ENCODE measurements around the gene FOXC1.

The FOXC1 gene

DNA sequence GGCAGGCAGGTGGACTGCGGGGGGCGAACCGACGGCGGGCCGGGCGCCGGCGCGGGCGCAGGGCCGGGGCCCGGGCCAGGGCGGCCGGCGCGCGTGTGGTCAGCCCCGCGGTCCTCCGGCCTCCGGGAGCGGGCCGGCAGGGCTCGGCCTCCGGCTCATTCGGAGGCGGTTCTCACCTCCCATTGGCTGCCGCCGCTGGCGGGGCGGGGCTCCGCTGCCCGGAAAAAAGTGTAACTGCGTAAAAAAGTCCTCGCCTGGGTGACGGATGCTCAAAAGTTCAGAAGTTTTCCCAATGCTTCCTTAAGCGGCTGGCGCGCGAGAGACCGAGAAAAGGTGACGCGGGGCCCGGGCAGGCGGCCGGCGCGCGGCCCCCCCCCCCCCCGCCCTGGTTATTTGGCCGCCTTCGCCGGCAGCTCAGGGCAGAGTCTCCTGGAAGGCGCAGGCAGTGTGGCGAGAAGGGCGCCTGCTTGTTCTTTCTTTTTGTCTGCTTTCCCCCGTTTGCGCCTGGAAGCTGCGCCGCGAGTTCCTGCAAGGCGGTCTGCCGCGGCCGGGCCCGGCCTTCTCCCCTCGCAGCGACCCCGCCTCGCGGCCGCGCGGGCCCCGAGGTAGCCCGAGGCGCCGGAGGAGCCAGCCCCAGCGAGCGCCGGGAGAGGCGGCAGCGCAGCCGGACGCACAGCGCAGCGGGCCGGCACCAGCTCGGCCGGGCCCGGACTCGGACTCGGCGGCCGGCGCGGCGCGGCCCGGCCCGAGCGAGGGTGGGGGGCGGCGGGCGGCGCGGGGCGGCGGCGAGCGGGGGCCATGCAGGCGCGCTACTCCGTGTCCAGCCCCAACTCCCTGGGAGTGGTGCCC lies at the start of gene FOXC1:
FOXC1 (plus strand) TSS at position 268 of the 849 bp plus-strand sequence; CDS start at position 799, 531 bp downstream.
- DNase-seq (ENCODE audit: low read depth in 2 of 2): no peak

- DNase-seq (ENCODE audit: low read depth in 2 of 2): no peak
Observed at GRCh38 chr6:1560281-1561058, 49.2 kb upstream of the FOXC1 start.

DNA sequence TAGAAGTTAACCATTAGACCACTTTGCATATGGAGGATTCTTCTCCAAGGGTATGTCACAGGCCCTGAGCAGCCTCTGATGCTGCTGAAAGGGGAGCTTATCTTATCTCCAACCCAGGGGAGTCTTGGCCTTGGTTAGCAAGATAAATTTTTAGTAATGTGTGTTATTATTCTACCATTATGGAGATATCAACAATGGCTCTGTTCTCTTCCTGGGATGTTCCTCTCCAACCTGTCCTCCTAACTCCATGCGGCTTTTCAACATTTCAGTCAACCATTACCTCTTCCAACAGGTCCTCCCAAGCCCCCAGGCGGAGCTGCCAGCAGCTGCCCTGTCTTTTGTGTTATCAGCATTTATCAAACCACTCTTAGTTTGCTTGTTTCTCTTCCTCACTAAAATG lies 48.4 kb upstream of the FOXC1 start:
- no peak for DNase-seq (ENCODE audit: low read depth in 2 of 2)

GRCh38 chr6:1562171-1562955 lies 47.4 kb upstream of the FOXC1 start:
- DNase-seq (ENCODE audit: low read depth in 2 of 2): no peak

DNA sequence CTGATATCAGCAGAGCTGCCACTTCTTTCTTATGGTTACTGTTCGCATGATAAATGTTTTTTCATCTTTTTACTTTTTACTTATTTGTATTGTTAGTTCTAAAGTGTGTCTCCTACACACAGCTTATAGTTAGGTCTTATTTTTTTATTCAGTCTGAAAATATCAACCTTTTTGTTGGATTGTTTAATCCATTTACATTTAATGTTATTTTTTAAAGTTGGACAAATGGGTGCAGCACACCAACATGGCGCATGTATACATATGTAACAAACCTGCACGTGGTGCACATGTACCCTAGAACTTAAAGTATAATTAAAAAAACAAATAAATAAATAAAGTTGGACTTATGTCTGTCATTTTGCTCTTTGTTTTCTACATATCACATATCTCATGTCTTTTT lies 40.3 kb upstream of the FOXC1 start:
- no peak for DNase-seq (ENCODE audit: low read depth in 2 of 2)

GRCh38 chr6:1570848-1571247 lies 38.9 kb upstream of the FOXC1 start:
- DNase-seq (ENCODE audit: low read depth in 2 of 2): no peak

DNA sequence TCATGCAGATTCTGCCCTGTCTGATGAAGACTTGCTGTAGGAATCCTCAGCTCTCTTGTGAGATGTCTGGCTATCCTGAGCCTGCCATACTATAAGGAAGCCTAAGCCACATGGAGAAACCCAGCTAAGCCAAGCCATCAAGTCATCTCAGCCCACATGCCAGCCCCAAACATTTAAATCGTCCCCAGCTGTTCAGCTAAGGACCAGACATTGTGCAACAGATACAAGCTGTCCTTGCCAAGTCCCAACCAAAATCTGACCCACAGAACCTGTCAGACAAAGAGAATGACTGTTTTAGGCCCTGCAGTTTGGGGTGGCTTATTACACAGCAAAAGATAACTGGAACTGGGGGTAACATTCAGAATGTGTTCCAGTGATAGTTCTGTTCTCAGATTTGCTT lies 36.8 kb upstream of the FOXC1 start:
- DNase-seq (ENCODE audit: low read depth in 2 of 2): no peak

DNA sequence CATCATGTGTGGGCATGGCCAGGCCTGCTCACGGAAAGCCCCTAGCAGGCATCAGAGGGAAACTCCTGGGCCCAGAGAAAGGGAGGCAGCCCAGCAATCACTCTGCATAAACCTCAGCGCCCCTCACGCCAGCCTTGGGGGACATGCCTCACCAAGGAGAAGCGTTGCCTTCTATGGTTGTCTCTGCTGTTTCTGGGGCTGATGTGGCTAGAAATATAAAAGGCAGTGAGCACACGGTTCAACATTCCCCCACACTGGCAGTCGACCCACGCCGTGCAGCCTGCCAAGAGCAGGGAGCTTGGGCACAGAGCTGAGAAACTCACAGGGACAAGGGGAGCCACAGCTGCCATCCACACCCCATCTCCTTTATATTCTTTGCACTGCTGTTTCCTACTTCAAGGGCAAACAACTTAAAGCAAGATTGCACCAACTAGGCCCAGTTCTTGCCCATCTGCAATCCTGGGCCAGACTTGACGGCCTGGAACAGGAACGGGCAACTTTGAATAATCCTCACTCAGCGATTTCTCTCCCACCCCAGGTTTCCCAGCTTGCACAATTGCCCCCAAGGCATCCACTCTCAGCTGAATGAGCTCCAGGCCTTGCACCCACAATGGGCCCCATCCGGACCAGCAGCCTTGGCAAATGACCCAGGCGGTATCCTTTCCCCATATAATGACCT lies 35.5 kb upstream of the FOXC1 start:
- DNase-seq (ENCODE audit: low read depth in 2 of 2): no peak

GRCh38 chr6:1574890-1575209 lies 34.9 kb upstream of the FOXC1 start:
- no peak for DNase-seq (ENCODE audit: low read depth in 2 of 2)

GRCh38 chr6:1575210-1576041 lies 34.3 kb upstream of the FOXC1 start:
- DNase-seq (ENCODE audit: low read depth in 2 of 2): no peak

- DNase-seq (ENCODE audit: low read depth in 2 of 2): no peak
Observed at GRCh38 chr6:1576166-1576565, 33.5 kb upstream of the FOXC1 start.

- no peak for DNase-seq (ENCODE audit: low read depth in 2 of 2)
Observed at GRCh38 chr6:1576711-1577110, 33.0 kb upstream of the FOXC1 start.

DNA sequence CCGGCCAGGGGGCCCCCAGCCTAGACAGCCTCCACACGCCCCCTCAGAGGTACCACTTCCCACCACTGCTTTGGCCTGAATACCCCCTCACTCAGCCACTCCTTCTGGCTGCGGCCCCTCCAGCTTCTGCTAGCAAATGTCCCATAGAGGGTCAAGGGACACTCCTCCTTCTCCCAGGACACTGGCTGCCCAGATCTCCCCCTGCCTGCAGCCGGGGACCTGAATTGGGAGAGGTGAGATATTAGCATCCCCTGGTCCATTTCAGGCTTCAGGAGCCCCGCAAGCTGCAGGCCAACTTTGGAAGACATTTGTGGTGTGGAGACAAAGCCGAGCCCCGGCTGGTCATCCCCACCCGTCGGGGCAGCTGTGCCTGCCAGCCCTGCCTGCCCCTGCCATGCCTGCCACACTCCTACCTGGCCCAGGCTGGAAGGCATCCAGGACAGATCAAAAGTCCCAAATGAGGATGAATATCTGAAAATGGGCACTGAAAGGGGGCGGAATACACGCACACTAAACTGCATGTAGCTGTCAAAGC lies 32.5 kb upstream of the FOXC1 start:
- no peak for DNase-seq (ENCODE audit: low read depth in 2 of 2)

- no peak for DNase-seq (ENCODE audit: low read depth in 2 of 2)
Observed at GRCh38 chr6:1577896-1578745, 31.6 kb upstream of the FOXC1 start.

DNA sequence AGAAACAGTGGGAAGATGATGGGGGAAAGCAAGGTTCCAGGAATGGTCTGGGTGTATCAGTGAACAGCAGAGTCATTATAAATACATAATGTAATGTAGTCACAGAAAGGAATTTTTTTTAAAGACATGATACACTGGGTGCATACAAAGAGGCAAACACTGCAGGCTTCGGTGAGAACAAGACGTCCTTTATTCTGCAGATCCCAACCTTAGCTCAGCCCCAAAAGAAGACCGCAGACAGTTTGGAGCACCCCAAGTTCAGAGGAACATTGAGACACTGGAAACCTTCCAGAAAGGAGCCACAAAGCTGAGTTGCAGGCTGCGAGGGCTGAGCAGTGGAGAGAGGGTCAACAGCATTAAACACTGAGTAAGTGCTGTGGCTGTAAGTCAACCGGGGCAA lies 30.6 kb upstream of the FOXC1 start:
- DNase-seq (ENCODE audit: low read depth in 2 of 2): no peak

GRCh38 chr6:1580109-1580508 lies 29.6 kb upstream of the FOXC1 start:
- DNase-seq (ENCODE audit: low read depth in 2 of 2): no peak

- no peak for DNase-seq (ENCODE audit: low read depth in 2 of 2)
Observed at GRCh38 chr6:1580585-1580984, 29.1 kb upstream of the FOXC1 start.

- no peak for DNase-seq (ENCODE audit: low read depth in 2 of 2)
Observed at GRCh38 chr6:1581120-1581991, 28.4 kb upstream of the FOXC1 start.

GRCh38 chr6:1584146-1584545 lies 25.6 kb upstream of the FOXC1 start:
- DNase-seq (ENCODE audit: low read depth in 2 of 2): no peak
